Measurements from ENCODE around the gene KRTAP10-11.
A peak's percentile ranks its signal among the peaks of the same experiment; 100 is the strongest.
"Not testable (repeated sequence)": the region's sequence is repeated elsewhere in the genome, so short reads cannot be mapped to it uniquely, and the experiment has no call there.

Gene KRTAP10-11

GRCh38 chr21:44667612-44668011 lies 21.4 kb downstream of the KRTAP10-11 start:
- DNase-seq = no peak

- no peak for DNase-seq
These were observed 24.6 kb downstream of the KRTAP10-11 start for GRCh38 chr21:44670642-44671432.

- DNase-seq = no peak
These were observed 25.7 kb downstream of the KRTAP10-11 start for GRCh38 chr21:44671911-44672310.

GRCh38 chr21:44677881-44678280 lies 31.7 kb downstream of the KRTAP10-11 start:
- no peak for DNase-seq

GRCh38 chr21:44681152-44681551 lies 34.9 kb downstream of the KRTAP10-11 start:
- no peak for DNase-seq

- peak; percentile 63 to 73 for DNase-seq
These were observed 35.8 kb downstream of the KRTAP10-11 start, which contains the start of gene KRTAP12-1 for GRCh38 chr21:44681861-44682579. Gene KRTAP12-1, minus strand, starts transcription at chr21:44682163. Its CDS starts 40 bp downstream, at chr21:44682123.

GRCh38 chr21:44682580-44683151 lies 36.5 kb downstream of the KRTAP10-11 start:
- no peak for DNase-seq

- no peak for DNase-seq
These were observed 37.9 kb downstream of the KRTAP10-11 start for GRCh38 chr21:44684077-44684476.

- no peak for DNase-seq
These were observed 38.3 kb downstream of the KRTAP10-11 start for GRCh38 chr21:44684483-44684882.

GRCh38 chr21:44685050-44685449 lies 38.8 kb downstream of the KRTAP10-11 start:
- DNase-seq = not testable (repeated sequence)

- peak; percentile 7 to 51 for DNase-seq
These were observed 40.0 kb downstream of the KRTAP10-11 start for GRCh38 chr21:44686000-44686781.

GRCh38 chr21:44686843-44687561 lies 40.8 kb downstream of the KRTAP10-11 start:
- no peak for DNase-seq

GRCh38 chr21:44687671-44688070 lies 41.5 kb downstream of the KRTAP10-11 start:
- peak in 1 of 2 experiments; percentile 79 for DNase-seq

- DNase-seq = not testable (repeated sequence)
These were observed 43.5 kb downstream of the KRTAP10-11 start for GRCh38 chr21:44689740-44690139.

GRCh38 chr21:44691686-44692085 lies 45.5 kb downstream of the KRTAP10-11 start:
- DNase-seq = no peak

GRCh38 chr21:44692798-44693512 lies 46.7 kb downstream of the KRTAP10-11 start:
- no peak for DNase-seq

GRCh38 chr21:44694776-44695175 lies 48.6 kb downstream of the KRTAP10-11 start:
- DNase-seq = no peak

GRCh38 chr21:44695184-44695583 lies 49.0 kb downstream of the KRTAP10-11 start:
- no peak for DNase-seq

GRCh38 chr21:44695641-44696040 lies 49.4 kb downstream of the KRTAP10-11 start:
- DNase-seq = no peak

- no peak for DNase-seq
These were observed 50.4 kb downstream of the KRTAP10-11 start for GRCh38 chr21:44696572-44696971.
